Neutrophil (primary cell): ENCODE measurements around the gene NTSR1.

ENCODE experiments used
- H3K27ac ChIP-seq: fragments of 200-600 bp; sonication (generic); 2 replicates; pipeline ENCODE4 v1.5.1; 2016; ENCODE audit warnings: mild to moderate bottlenecking, moderate library complexity
- H3K27me3 ChIP-seq: fragments of 200-600 bp; sonication (generic); 2 replicates; pipeline ENCODE4 v1.6.0; 2016; ENCODE audit warnings: mild to moderate bottlenecking
- H3K36me3 ChIP-seq: fragments of 200-600 bp; sonication (generic); 2 replicates; pipeline ENCODE4 v1.5.1; 2017
- H3K4me1 ChIP-seq, 2 experiments: fragments of 200-600 bp in 1 of 2; sonication (generic) in 1 of 2; 1 replicate in 1 of 2; 2 replicates in 1 of 2; pipeline versions ENCODE4 v1.5.1 to v1.6.1; 2013 to 2016; ENCODE audit warnings: low read depth in 1 of 2, low read length in 1 of 2, mild to moderate bottlenecking in 1 of 2, moderate library complexity in 1 of 2; ENCODE audit not compliant: control insufficient read depth in 1 of 2, insufficient read depth in 1 of 2
- H3K4me3 ChIP-seq, 2 experiments: fragments of 200-600 bp in 1 of 2; sonication (generic) in 1 of 2; 1 replicate in 1 of 2; 2 replicates in 1 of 2; pipeline ENCODE4 v1.5.1; 2013 to 2016; ENCODE audit warnings: low read depth in 1 of 2, low read length in 1 of 2, mild to moderate bottlenecking in 1 of 2, moderate library complexity in 1 of 2
- H3K9me3 ChIP-seq: fragments of 200-600 bp; sonication (generic); 2 replicates; pipeline ENCODE4 v1.5.1; 2016
- CTCF ChIP-seq: fragments of 200-600 bp; sonication (generic); IDR thresholded peaks from 2 replicates; pipeline ENCODE4 v1.5.1; 2016; ENCODE audit warnings: antibody characterized with exemption

NTSR1 gene

GRCh38 chr20:62786157-62786556, 77.5 kb downstream of the NTSR1 start:
- Histone ChIP-seq H3K4me1 (peaks cover 6 to 12% of the 10 kb centered on the region in 2 experiments), H3K27ac (no peak overlapping the region), H3K36me3 (no peaks in the 10 kb centered on the region), H3K4me3 (no peak overlapping the region), H3K9me3 (no peaks in the 10 kb centered on the region), H3K27me3 (no peaks in the 10 kb centered on the region)
- no peak for TF ChIP-seq CTCF

GRCh38 chr20:62787321-62787720, 78.7 kb downstream of the NTSR1 start:
- Histone ChIP-seq H3K27me3 (no peaks in the 10 kb centered on the region), H3K9me3 (no peaks in the 10 kb centered on the region), H3K4me3 (no peak overlapping the region), H3K4me1 (peaks cover 12 to 13% of the 10 kb centered on the region in 2 experiments), H3K27ac (peak overlapping the region; percentile 38), H3K36me3 (no peaks in the 10 kb centered on the region)
- peak; percentile 8 for TF ChIP-seq CTCF

GRCh38 chr20:62787866-62788265, 79.2 kb downstream of the NTSR1 start:
- Histone ChIP-seq H3K4me1 (peaks cover 11 to 13% of the 10 kb centered on the region in 2 experiments), H3K4me3 (no peak overlapping the region), H3K36me3 (no peaks in the 10 kb centered on the region), H3K27ac (peak overlapping the region; percentile 38), H3K27me3 (no peaks in the 10 kb centered on the region), H3K9me3 (no peaks in the 10 kb centered on the region)
- no peak for TF ChIP-seq CTCF

- no peaks in the 10 kb centered on the region for H3K36me3 ChIP-seq
- H3K27ac ChIP-seq, result no peak overlapping the region
- no peaks in the 10 kb centered on the region for H3K27me3 ChIP-seq
- H3K4me1 ChIP-seq, result peaks cover 10 to 19% of the 10 kb centered on the region in 2 experiments
- H3K9me3 ChIP-seq, result no peaks in the 10 kb centered on the region
- no peak for TF ChIP-seq CTCF
- H3K4me3 ChIP-seq, result no peak overlapping the region
Observed at GRCh38 chr20:62788607-62789006, 80.0 kb downstream of the NTSR1 start.

- Histone ChIP-seq H3K4me1 (peaks cover 21 to 30% of the 10 kb centered on the region in 2 experiments), H3K27ac (no peak overlapping the region), H3K27me3 (no peaks in the 10 kb centered on the region), H3K36me3 (no peaks in the 10 kb centered on the region), H3K4me3 (no peak overlapping the region), H3K9me3 (no peaks in the 10 kb centered on the region)
- TF ChIP-seq CTCF, result no peak
Observed at GRCh38 chr20:62790075-62790474, 81.4 kb downstream of the NTSR1 start.
